ENCODE measurements around the gene ABLIM2. TPM values are rescaled to one million over a fixed set of nuclear protein-coding genes. Genes with fewer than 3 reads are reported as not detected.

The ABLIM2 gene
- total and polyA plus RNA-seq, 3 donors from 2014 or later = 5.2 to 7.5 (median 6.9) TPM

- TF ChIP-seq CTCF (IDR thresholded peaks at IDR 0.05) (no peak), POLR2A (IDR thresholded peaks at IDR 0.05) (no peak)
- Histone ChIP-seq H3K4me3 (no peak overlapping the region), H3K36me3 (ENCODE audit: low read depth, missing control alignments) (no peaks in the 10 kb centered on the region), H3K27ac (no peak overlapping the region), H3K4me1 (no peaks in the 10 kb centered on the region), H3K27me3 (no peaks in the 10 kb centered on the region), H3K9me3 (no peaks in the 10 kb centered on the region)
- no peak for DNase-seq
- WGBS, 2 donors = 80 to 94% methylated on average over 11 of the region's 11 CpGs
- intact Hi-C loops (cut with DNase I; ENCODE audit: low total_unique reads) = no loop called here
These were observed 116.7 kb downstream of the ABLIM2 start for GRCh38 chr4:8041868-8042267.

- intact Hi-C loops (cut with DNase I; ENCODE audit: low total_unique reads) = no loop called here
- TF ChIP-seq POLR2A (IDR thresholded peaks at IDR 0.05) (no peak), CTCF (IDR thresholded peaks at IDR 0.05) (no peak)
- WGBS, 2 donors = 72 to 88% methylated on average over 7 of the region's 7 CpGs
- H3K4me3 ChIP-seq = no peak overlapping the region
- H3K9me3 ChIP-seq = no peaks in the 10 kb centered on the region
- H3K27ac ChIP-seq = no peak overlapping the region
- DNase-seq = peak; percentile 62
- H3K36me3 ChIP-seq (ENCODE audit: low read depth, missing control alignments) = no peaks in the 10 kb centered on the region
- no peaks in the 10 kb centered on the region for H3K4me1 ChIP-seq
- no peaks in the 10 kb centered on the region for H3K27me3 ChIP-seq
These were observed 117.4 kb downstream of the ABLIM2 start for GRCh38 chr4:8041172-8041571.

GRCh38 chr4:8040607-8041006 is 118.0 kb downstream of the ABLIM2 start:
- no peak for DNase-seq
- H3K36me3 ChIP-seq (ENCODE audit: low read depth, missing control alignments) = no peaks in the 10 kb centered on the region
- H3K27me3 ChIP-seq = no peaks in the 10 kb centered on the region
- no peak for TF ChIP-seq POLR2A (IDR thresholded peaks at IDR 0.05)
- no peak for TF ChIP-seq CTCF (IDR thresholded peaks at IDR 0.05)
- intact Hi-C loops (cut with DNase I; ENCODE audit: low total_unique reads) = no loop called here
- H3K4me1 ChIP-seq = no peaks in the 10 kb centered on the region
- H3K4me3 ChIP-seq = no peak overlapping the region
- no peak overlapping the region for H3K27ac ChIP-seq
- H3K9me3 ChIP-seq = no peaks in the 10 kb centered on the region
- 77 to 82% methylated on average over 5 to 7 of the region's 7 CpGs for WGBS, 2 donors

GRCh38 chr4:8039853-8040252 is 118.8 kb downstream of the ABLIM2 start:
- no peaks in the 10 kb centered on the region for H3K9me3 ChIP-seq
- no peak overlapping the region for H3K4me3 ChIP-seq
- H3K36me3 ChIP-seq (ENCODE audit: low read depth, missing control alignments) = no peaks in the 10 kb centered on the region
- TF ChIP-seq CTCF (IDR thresholded peaks at IDR 0.05) (no peak), POLR2A (IDR thresholded peaks at IDR 0.05) (no peak)
- intact Hi-C loops (cut with DNase I; ENCODE audit: low total_unique reads) = no loop called here
- H3K27ac ChIP-seq = no peak overlapping the region
- WGBS, 2 donors = 91 to 93% methylated on average over 11 of the region's 11 CpGs
- DNase-seq = no peak
- no peaks in the 10 kb centered on the region for H3K27me3 ChIP-seq
- no peaks in the 10 kb centered on the region for H3K4me1 ChIP-seq

- intact Hi-C loops (cut with DNase I; ENCODE audit: low total_unique reads) = no loop called here
- WGBS, 2 donors = 48 to 70% methylated on average over 5 to 6 of the region's 6 CpGs
- TF ChIP-seq CTCF (IDR thresholded peaks at IDR 0.05) (no peak), POLR2A (IDR thresholded peaks at IDR 0.05) (no peak)
- Histone ChIP-seq H3K4me1 (no peaks in the 10 kb centered on the region), H3K9me3 (no peaks in the 10 kb centered on the region), H3K36me3 (ENCODE audit: low read depth, missing control alignments) (no peaks in the 10 kb centered on the region), H3K27me3 (no peaks in the 10 kb centered on the region), H3K4me3 (no peak overlapping the region), H3K27ac (no peak overlapping the region)
- peak; percentile 31 for DNase-seq
These were observed 119.3 kb downstream of the ABLIM2 start for GRCh38 chr4:8039290-8039689.
